Endodermal cell (in vitro differentiated cells): ENCODE results near the gene PFKL. TPM values are rescaled to one million over a fixed set of nuclear protein-coding genes. Genes with fewer than 3 reads are reported as not detected.

Source experiments
- DNase-seq: peaks from one replicate; pipeline ENCODE4 v3.0.0-alpha.2; 2017
- H3K27ac ChIP-seq: 2 replicates; pipeline ENCODE4 v1.5.1; 2013; ENCODE audit warnings: mild to moderate bottlenecking, low read depth, low read length, moderate library complexity
- H3K27me3 ChIP-seq: 2 replicates; pipeline ENCODE4 v1.6.1; 2013; ENCODE audit warnings: mild to moderate bottlenecking, low read length, moderate library complexity; ENCODE audit not compliant: insufficient read depth, control insufficient read depth, poor library complexity, severe bottlenecking
- H3K36me3 ChIP-seq: 2 replicates; pipeline ENCODE4 v1.7.0; 2013; ENCODE audit warnings: mild to moderate bottlenecking, low read length, moderate library complexity; ENCODE audit not compliant: control insufficient read depth, insufficient read depth
- H3K4me1 ChIP-seq: one replicate; pipeline ENCODE4 v1.7.0; 2013; ENCODE audit warnings: low read length; ENCODE audit not compliant: control insufficient read depth, insufficient read depth
- H3K4me3 ChIP-seq: 2 replicates; pipeline ENCODE4 v1.5.1; 2013; ENCODE audit warnings: mild to moderate bottlenecking, low read length, moderate library complexity
- H3K9ac ChIP-seq: 2 replicates; pipeline ENCODE4 v1.6.1; 2013; ENCODE audit warnings: mild to moderate bottlenecking, low read length, moderate library complexity; ENCODE audit not compliant: poor library complexity, severe bottlenecking; ENCODE audit errors: extremely low read depth
- H3K9me3 ChIP-seq: 2 replicates; pipeline ENCODE4 v1.6.1; 2013; ENCODE audit warnings: mild to moderate bottlenecking, low read length, moderate library complexity; ENCODE audit not compliant: control insufficient read depth
- H3K27ac Mint-ChIP-seq: 2 replicates; pipeline ENCODE4 v1.8.0; 2020; ENCODE audit warnings: mixed read lengths
- H3K27me3 Mint-ChIP-seq: 2 replicates; pipeline ENCODE4 v1.8.0; 2021; ENCODE audit warnings: mild to moderate bottlenecking, mixed read lengths; ENCODE audit not compliant: insufficient read depth
- H3K36me3 Mint-ChIP-seq: 2 replicates; pipeline ENCODE4 v1.8.0; 2020; ENCODE audit warnings: low read depth, mixed read lengths
- H3K4me1 Mint-ChIP-seq: 2 replicates; pipeline ENCODE4 v1.8.0; 2020; ENCODE audit warnings: mixed read lengths
- H3K4me3 Mint-ChIP-seq: 2 replicates; pipeline ENCODE4 v1.8.0; 2020; ENCODE audit warnings: mild to moderate bottlenecking, moderate library complexity, mixed read lengths
- H3K9me3 Mint-ChIP-seq: 2 replicates; pipeline ENCODE4 v1.8.0; 2020; ENCODE audit warnings: mild to moderate bottlenecking, mixed read lengths
- CTCF ChIP-seq: fragments of 200-600 bp; sonication (generic); conservative IDR thresholded peaks from 2 replicates; pipeline ENCODE4 v1.5.0; 2021; ENCODE audit warnings: antibody characterized with exemption, mild to moderate bottlenecking
- WGBS, 2 experiments: methylation state at CpG; one replicate each; pipeline versions ENCODE4 v1.1.5 to v1.1.7; 2013; ENCODE audit warnings: missing lambda C conversion rate in 2 of 2, mixed read lengths in 1 of 2; ENCODE audit not compliant: insufficient coverage in 1 of 2, insufficient read length in 1 of 2; 5-methylcytosine and 5-hydroxymethylcytosine counted together
- total RNA-seq, 2 donors: library from RNA; stranded (reverse); fragmentation: NEBNext Ultra II Directional in 1 of 2; extraction: Animal tissue kit (Norgen Biotek cat#: 25700) in 1 of 2; gene quantifications; 2 replicates in 1 of 2; 3 replicates in 1 of 2; pipeline ENCODE4 v1.2.1, GENCODE V29; 2021

The PFKL gene
- total RNA-seq, 2 donors from 2014 or later, result 195 to 198 TPM

DNA sequence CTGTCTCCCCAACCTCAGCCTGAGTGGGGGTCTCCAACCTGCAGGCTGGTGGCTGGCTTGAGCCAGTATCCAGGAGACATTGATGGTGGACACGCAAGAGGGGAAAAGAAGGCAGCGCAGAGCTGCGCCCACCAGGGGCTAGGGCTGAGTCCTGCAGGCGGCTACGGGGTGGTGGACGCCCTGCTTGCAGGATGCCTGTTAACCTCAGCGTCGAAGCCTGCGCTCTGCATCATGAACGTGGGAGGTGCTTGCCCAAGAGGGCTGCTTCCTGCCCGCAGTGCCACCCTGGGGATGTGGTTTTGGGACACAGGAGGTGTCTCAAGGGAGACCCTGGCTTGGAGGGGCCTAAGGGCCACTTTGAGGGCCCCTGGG, 27.7 kb downstream of the PFKL start:
- H3K36me3 Mint-ChIP-seq, result peaks cover 9% of the 10 kb centered on the region
- H3K4me3 ChIP-seq, result no peak overlapping the region
- no peaks in the 10 kb centered on the region for H3K27me3 Mint-ChIP-seq
- DNase-seq, result no peak
- no peaks in the 10 kb centered on the region for H3K4me1 ChIP-seq
- TF ChIP-seq CTCF, result no peak
- peaks cover 9% of the 10 kb centered on the region for H3K36me3 ChIP-seq
- no peak overlapping the region for H3K27ac Mint-ChIP-seq
- H3K4me1 Mint-ChIP-seq, result no peaks in the 10 kb centered on the region
- H3K27me3 ChIP-seq, result no peaks in the 10 kb centered on the region
- WGBS, 2 experiments, result 98 to 100% methylated on average over 10 to 11 of the region's 11 CpGs
- no peak overlapping the region for H3K4me3 Mint-ChIP-seq
- H3K9me3 Mint-ChIP-seq, result no peaks in the 10 kb centered on the region
- H3K9ac ChIP-seq, result no peak overlapping the region
- no peak overlapping the region for H3K27ac ChIP-seq
- no peaks in the 10 kb centered on the region for H3K9me3 ChIP-seq

GRCh38 chr21:44328242-44328895, 28.5 kb downstream of the PFKL start:
- peaks cover 4% of the 10 kb centered on the region for H3K36me3 Mint-ChIP-seq
- peak overlapping the region; percentile 35 for H3K27ac Mint-ChIP-seq
- H3K9me3 ChIP-seq, result no peaks in the 10 kb centered on the region
- H3K27me3 ChIP-seq, result no peaks in the 10 kb centered on the region
- no peaks in the 10 kb centered on the region for H3K27me3 Mint-ChIP-seq
- H3K9me3 Mint-ChIP-seq, result no peaks in the 10 kb centered on the region
- no peaks in the 10 kb centered on the region for H3K4me1 ChIP-seq
- H3K4me3 ChIP-seq, result no peak overlapping the region
- no peak overlapping the region for H3K9ac ChIP-seq
- no peak for TF ChIP-seq CTCF
- H3K27ac ChIP-seq, result no peak overlapping the region
- no peak for DNase-seq
- peaks cover 9% of the 10 kb centered on the region for H3K36me3 ChIP-seq
- H3K4me1 Mint-ChIP-seq, result no peaks in the 10 kb centered on the region
- no peak overlapping the region for H3K4me3 Mint-ChIP-seq
- WGBS, 2 experiments, result 95 to 97% methylated on average over 11 to 25 of the region's 25 CpGs

DNA sequence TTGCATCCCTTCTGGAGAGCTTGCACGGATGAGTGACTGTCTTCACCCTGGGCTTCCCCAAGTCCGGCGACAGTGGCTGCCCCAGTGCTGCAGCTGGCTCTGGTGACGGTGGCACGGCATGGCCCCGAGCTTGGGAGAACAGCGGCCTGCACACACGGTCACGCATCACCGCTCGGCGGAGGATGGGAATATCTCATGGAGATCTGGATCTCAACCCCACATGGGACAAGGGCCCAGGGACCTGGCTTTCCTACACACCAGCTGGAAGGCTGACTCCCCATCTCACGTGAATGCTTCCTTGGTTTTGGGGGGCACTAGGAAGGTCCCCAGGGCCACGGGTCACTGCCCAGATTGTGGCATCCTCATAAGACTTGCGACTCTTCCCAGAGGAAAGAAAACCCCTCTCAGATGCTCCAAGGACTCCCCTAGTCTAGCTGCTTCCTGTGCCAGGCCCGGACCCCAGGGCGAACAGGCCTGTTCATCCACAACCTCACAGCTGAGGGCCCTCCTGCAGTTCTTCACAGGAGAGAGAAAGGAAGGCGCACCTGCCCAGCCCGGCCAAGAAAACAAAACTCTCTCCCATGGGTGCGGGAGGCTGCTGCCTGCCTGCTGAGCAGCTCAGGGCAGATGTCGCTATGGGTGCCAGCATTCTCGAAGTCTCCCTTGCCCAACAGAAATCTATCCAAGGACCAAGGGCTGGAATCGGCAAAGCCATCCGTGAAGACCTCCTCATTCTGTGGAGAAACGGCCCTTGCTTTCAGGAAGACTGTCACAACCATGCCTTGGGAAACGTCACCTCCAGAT, 29.4 kb downstream of the PFKL start:
- Histone ChIP-seq H3K4me1 (no peaks in the 10 kb centered on the region), H3K27me3 (no peaks in the 10 kb centered on the region), H3K9me3 (no peaks in the 10 kb centered on the region), H3K36me3 (peaks cover 5% of the 10 kb centered on the region), H3K4me3 (no peak overlapping the region), H3K27ac (peak overlapping the region; percentile 3), H3K9ac (no peak overlapping the region)
- H3K4me3 Mint-ChIP-seq, result no peak overlapping the region
- H3K27me3 Mint-ChIP-seq, result no peaks in the 10 kb centered on the region
- H3K27ac Mint-ChIP-seq, result peak overlapping the region; percentile 66
- no peaks in the 10 kb centered on the region for H3K4me1 Mint-ChIP-seq
- WGBS, 2 experiments, result 93 to 95% methylated on average over 18 to 26 of the region's 26 CpGs
- H3K36me3 Mint-ChIP-seq, result peaks cover 4% of the 10 kb centered on the region
- no peaks in the 10 kb centered on the region for H3K9me3 Mint-ChIP-seq
- no peak for DNase-seq
- TF ChIP-seq CTCF, result no peak
